Upper lobe of left lung (tissue), 4 donors: ENCODE measurements around the gene ACTN4.

ENCODE experiments used
- CTCF ChIP-seq, 6 experiments: fragments of 450-650 bp in 4 of 6; fragments of 200-600 bp in 2 of 6; sonication (generic) in 2 of 6; IDR thresholded peaks; one replicate each; pipeline ENCODE4 v1.5.1; 2016 to 2019; ENCODE audit warnings: antibody characterized with exemption in 6 of 6
- POLR2A ChIP-seq, 4 donors: fragments of 450-650 bp; IDR thresholded peaks; one replicate each; pipeline ENCODE4 v1.5.1; 2016 to 2017; ENCODE audit warnings: antibody characterized with exemption in 4 of 4, mild to moderate bottlenecking in 2 of 4
- POLR2AphosphoS5 ChIP-seq, 2 donors: sonication (generic); formaldehyde crosslinking; IDR thresholded peaks; one replicate each; pipeline ENCODE4 v1.5.1; 2017; ENCODE audit warnings: antibody characterized with exemption in 2 of 2

DNA sequence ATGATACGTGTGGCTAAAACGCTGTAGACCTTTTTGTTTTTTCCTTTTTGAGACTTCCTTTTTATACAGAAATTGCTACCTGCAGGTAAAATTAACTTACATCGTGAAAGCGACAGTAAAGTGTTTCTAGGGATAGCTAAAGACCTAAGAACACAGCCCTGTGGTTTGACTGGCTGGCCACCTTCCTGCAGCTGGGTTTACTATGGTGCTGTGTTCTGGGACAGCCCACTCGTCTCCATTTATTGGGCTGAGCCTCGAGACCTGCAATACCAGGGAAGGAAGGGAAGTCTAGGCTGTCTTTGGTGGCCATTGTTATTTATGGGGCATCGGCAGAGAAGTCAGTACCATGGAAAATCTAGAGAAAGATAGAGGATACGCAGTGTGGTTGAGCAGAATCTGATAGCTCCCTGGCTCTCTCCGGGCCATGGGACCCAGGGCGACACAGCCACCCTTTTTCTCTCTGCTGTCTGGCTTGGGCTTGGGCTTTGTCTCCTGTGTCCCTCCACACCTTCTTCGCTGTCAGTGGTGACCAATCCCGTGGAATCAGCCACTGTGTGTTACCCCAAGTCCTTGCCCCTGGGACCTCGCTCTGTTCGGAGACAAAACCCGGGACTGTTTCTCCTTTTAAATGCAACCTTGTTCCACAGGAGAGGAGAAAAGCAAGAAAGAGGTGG lies 30.9 kb downstream of the ACTN4 start:
- TF ChIP-seq CTCF (IDR thresholded peaks at IDR 0.05) (no peak), POLR2AphosphoS5 (IDR thresholded peaks at IDR 0.05) (no peak), POLR2A (IDR thresholded peaks at IDR 0.05) (no peak)
